Panc1 (cell line): ENCODE measurements around the gene RAB6B. TPM values are rescaled to one million over a fixed set of nuclear protein-coding genes. Genes with fewer than 3 reads are reported as not detected.
A peak's percentile ranks its signal among the peaks of the same experiment; 100 is the strongest.

Experiments
- ATAC-seq: fragments of 200-7000 bp; cut with Tn5 transposase; 2 replicates; pipeline ENCODE4 v1.9.1; 2020; ENCODE audit warnings: mild to moderate bottlenecking, moderate library complexity
- BruUV-seq: library from RNA; stranded (reverse); fragments of 400-500 nt; replicated peaks from 2 replicates; lab custom pipeline; 2021; lab: Mats Ljungman, UMichigan
- CTCF ChIA-PET: fragments of 300-600 bp; sonication (Branson Sonifier 250); formaldehyde crosslinking; loops from one replicate; lab custom pipeline; 2022; ENCODE audit warnings: antibody characterized with exemption; lab: Charles Lee
- POLR2A ChIA-PET: fragments of 300-600 bp; sonication (Branson Sonifier 250); formaldehyde crosslinking; loops from one replicate; lab custom pipeline; 2022; ENCODE audit warnings: antibody characterized with exemption; lab: Charles Lee
- DNase-seq: peaks from one replicate; pipeline ENCODE4 v3.0.0-alpha.2; 2010; ENCODE audit warnings: low read depth, low spot score
- H3K27ac ChIP-seq: 2 replicates; pipeline ENCODE4 v1.5.1; 2011; ENCODE audit warnings: mild to moderate bottlenecking, low read length, inconsistent platforms
- H3K27me3 ChIP-seq: fragments of 200-500 bp; sonication (Bioruptor generic); 2 replicates; pipeline ENCODE4 v1.6.0; 2014; ENCODE audit warnings: low read length, inconsistent platforms; ENCODE audit not compliant: control insufficient read depth, insufficient read depth
- H3K36me3 ChIP-seq: fragments of 200-500 bp; sonication (Bioruptor generic); 2 replicates; pipeline ENCODE4 v1.5.1; 2014; ENCODE audit warnings: inconsistent platforms, mild to moderate bottlenecking, low read length, moderate library complexity; ENCODE audit not compliant: control insufficient read depth, insufficient read depth
- H3K4me1 ChIP-seq: 2 replicates; pipeline ENCODE4 v1.5.1; 2011; ENCODE audit warnings: inconsistent platforms, mild to moderate bottlenecking, low read length, moderate library complexity; ENCODE audit not compliant: control insufficient read depth, insufficient read depth
- H3K4me3 ChIP-seq, 2 experiments: 2 replicates each; pipeline ENCODE4 v1.5.1; 2011 to 2012; ENCODE audit warnings: low read depth in 2 of 2, low read length in 2 of 2, mild to moderate bottlenecking in 2 of 2, inconsistent platforms in 1 of 2, moderate library complexity in 1 of 2
- H3K9me3 ChIP-seq: fragments of 200-500 bp; sonication (Bioruptor generic); 2 replicates; pipeline ENCODE4 v1.5.1; 2014; ENCODE audit warnings: low read depth, mild to moderate bottlenecking, inconsistent platforms, low read length, moderate library complexity; ENCODE audit not compliant: control insufficient read depth, insufficient read depth
- CTCF ChIP-seq: fragments of 450-650 bp; IDR thresholded peaks from 2 replicates; pipeline ENCODE4 v1.5.1; 2017; ENCODE audit warnings: mild to moderate bottlenecking
- POLR2AphosphoS5 ChIP-seq: IDR thresholded peaks from 2 replicates; pipeline ENCODE4 v1.6.1; 2012; ENCODE audit warnings: mild to moderate bottlenecking, low read depth, low read length, moderate library complexity
- REST ChIP-seq, 2 experiments: IDR thresholded peaks; 2 replicates each; pipeline ENCODE4 v1.6.1; 2011 to 2012; ENCODE audit warnings: low read depth in 2 of 2, control low read depth in 1 of 2, low read length in 1 of 2, mild to moderate bottlenecking in 1 of 2, moderate library complexity in 1 of 2; ENCODE audit not compliant: insufficient read depth in 1 of 2
- SIN3A ChIP-seq: IDR thresholded peaks from 2 replicates; pipeline ENCODE4 v1.6.1; 2012; ENCODE audit warnings: low read depth, mild to moderate bottlenecking, low read length, moderate library complexity, borderline replicate concordance; ENCODE audit not compliant: insufficient read depth
- TCF7L2 ChIP-seq: IDR thresholded peaks from 2 replicates; pipeline ENCODE4 v1.6.1; 2011; ENCODE audit warnings: mild to moderate bottlenecking, low read depth, low read length, inconsistent platforms
- in situ Hi-C: cut with HindIII; loops from 2 replicates; pipeline ENCODE4 v1.10.0; 2016; ENCODE audit warnings: low sequenced_read_pairs, low pct_unique_long_range_greater_than_20kb
- intact Hi-C: fragments of 100-400 bp; cut with micrococcal nuclease; formaldehyde crosslinking; loops from one replicate; pipeline ENCODE4 v1.10.0; 2022; ENCODE audit not compliant: unreplicated experiment
- total RNA-seq: library from RNA; stranded (reverse); gene quantifications from one replicate; pipeline ENCODE4 v1.2.1, GENCODE V29; 2021; ENCODE audit not compliant: unreplicated experiment

Gene RAB6B
- total RNA-seq, 1 experiment from 2014 or later = 49.2 TPM

DNA sequence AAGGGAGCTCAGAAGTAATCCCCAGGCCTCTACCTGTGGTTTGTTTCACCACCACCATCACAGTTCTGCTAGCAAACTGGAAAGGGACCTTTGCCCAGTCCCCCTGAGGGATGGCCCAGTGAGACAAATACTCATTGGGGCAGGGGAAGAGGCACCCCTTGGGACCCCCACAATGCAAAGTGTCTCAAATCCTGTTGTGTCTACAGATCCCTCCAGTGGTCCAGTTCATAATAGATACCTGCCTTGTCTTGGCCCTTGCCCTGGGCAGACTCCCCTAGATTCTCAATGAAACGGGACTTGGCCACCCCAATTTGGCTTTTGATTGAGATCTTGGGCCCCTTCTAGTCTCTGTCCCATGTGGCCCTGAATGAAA, 43.8 kb upstream of the RAB6B start:
- Histone ChIP-seq H3K9me3 (no peaks in the 10 kb centered on the region), H3K4me1 (peaks cover 45% of the 10 kb centered on the region), H3K36me3 (no peaks in the 10 kb centered on the region), H3K27me3 (no peaks in the 10 kb centered on the region), H3K4me3 (no peak overlapping the region), H3K27ac (no peak overlapping the region)
- ATAC-seq (no peak), DNase-seq (no peak)
- BruUV-seq = no TSS peak
- ChIA-PET POLR2A (no interaction called here), CTCF (interaction anchor here (0.6 to 1.4 kb wide), 2 partner anchors 272 to 296 kb away, joined by 3 to 5 read pairs; no protein-coding TSS in a partner anchor)
- in situ Hi-C loops (no loop called here), intact Hi-C loops (no loop called here)
- TF ChIP-seq POLR2AphosphoS5 (no peak), CTCF (no peak)

DNA sequence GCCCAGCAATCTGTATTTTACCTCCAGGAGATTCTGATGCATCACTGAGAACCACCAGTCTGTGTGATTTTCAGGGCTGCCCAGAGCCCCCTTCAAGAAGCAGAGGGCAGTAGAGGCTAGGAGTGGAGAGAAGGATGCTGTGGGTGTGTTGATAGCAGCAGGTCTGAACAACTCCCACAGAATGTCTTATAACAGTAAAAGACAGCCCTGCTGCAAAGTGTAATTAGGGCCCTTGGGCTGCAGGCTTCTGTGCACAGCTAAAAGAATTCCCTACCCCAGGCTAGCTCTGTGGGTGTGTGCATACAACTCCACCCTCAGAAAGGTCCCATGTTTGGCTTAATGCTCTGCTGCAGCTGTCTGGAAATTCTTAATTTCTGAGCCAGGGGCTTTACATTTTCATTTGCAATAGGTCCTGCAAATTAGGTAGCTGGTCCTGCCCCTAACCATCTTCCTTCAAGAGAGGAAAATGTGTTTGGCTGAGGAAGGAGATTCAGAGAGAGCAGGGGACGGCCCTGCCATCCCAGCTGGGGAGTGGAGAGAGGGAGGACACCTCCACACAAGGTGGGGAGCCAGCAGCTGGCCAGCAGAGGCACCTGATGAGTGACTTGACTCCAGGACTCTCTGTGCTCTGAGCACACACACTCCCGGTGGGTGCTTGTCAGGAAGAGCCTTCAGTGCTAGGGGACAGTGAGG, 43.2 kb upstream of the RAB6B start:
- intact Hi-C loops (no loop called here), in situ Hi-C loops (no loop called here)
- POLR2A ChIA-PET = no interaction called here

More for the DNA sequence above, 43.2 kb upstream of the RAB6B start:
- BruUV-seq = no TSS peak
- Histone ChIP-seq H3K27ac (no peak overlapping the region), H3K9me3 (no peaks in the 10 kb centered on the region), H3K36me3 (no peaks in the 10 kb centered on the region), H3K27me3 (no peaks in the 10 kb centered on the region), H3K4me3 (no peak overlapping the region), H3K4me1 (peaks cover 39% of the 10 kb centered on the region)
- ATAC-seq (peak; percentile 23; the same call in 1 of the 2 replicates), DNase-seq (no peak)
- TF ChIP-seq REST (IDR thresholded peaks at IDR 0.05; ENCODE audit: insufficient read depth in 1 of 2, low read depth in 2 of 2, low read length in 1 of 2) (no peak), SIN3A (no peak), TCF7L2 (no peak), POLR2AphosphoS5 (no peak), CTCF (no peak)
- CTCF ChIA-PET = interaction anchor here (1.0 to 1.4 kb wide), 2 partner anchors 106 to 273 kb away, joined by 3 read pairs; no protein-coding TSS in a partner anchor
